Stromal cell of bone marrow (primary cell): Measurements from ENCODE around the gene ZNF28.
"Not testable (repeated sequence)": the region's sequence is repeated elsewhere in the genome, so short reads cannot be mapped to it uniquely, and the experiment has no call there.

Experiments
- DNase-seq: peaks from one replicate; pipeline ENCODE4 v3.0.0-alpha.2; 2012; ENCODE audit warnings: low read depth

The ZNF28 gene

GRCh38 chr19:52778811-52779210 is 42.6 kb downstream of the ZNF28 start:
- no peak for DNase-seq

- DNase-seq = not testable (repeated sequence)
Observed at GRCh38 chr19:52756447-52756846, 65.0 kb downstream of the ZNF28 start.

- no peak for DNase-seq
Observed at GRCh38 chr19:52749780-52750179, 71.7 kb downstream of the ZNF28 start.

GRCh38 chr19:52748336-52748950 is 73.0 kb downstream of the ZNF28 start:
- DNase-seq = peak; percentile 33
